HG03139 (cell line): Measurements from ENCODE around the gene ETFDH.
"Not testable (repeated sequence)": the region's sequence is repeated elsewhere in the genome, so short reads cannot be mapped to it uniquely, and the experiment has no call there.

Experiments used
- ATAC-seq: cut with Tn5 transposase; IDR thresholded peaks from one replicate; pipeline ENCODE4 v1.9.1; 2021; ENCODE audit not compliant: unreplicated experiment

The ETFDH gene

GRCh38 chr4:158671915-158672806, at the start of gene ETFDH:
TSS of gene ETFDH (plus strand) at chr4:158672296. CDS start at chr4:158672457, 161 bp downstream.
- peak; percentile 86 for ATAC-seq

GRCh38 chr4:158624889-158625478, 47.1 kb upstream of the ETFDH start:
- ATAC-seq, result peak; percentile 88

GRCh38 chr4:158625544-158625943, 46.6 kb upstream of the ETFDH start:
- ATAC-seq, result no peak

GRCh38 chr4:158630893-158631292, 41.2 kb upstream of the ETFDH start:
- no peak for ATAC-seq

GRCh38 chr4:158636619-158637018, 35.5 kb upstream of the ETFDH start:
- ATAC-seq, result no peak

- ATAC-seq, result no peak
These were observed 27.7 kb upstream of the ETFDH start for GRCh38 chr4:158644356-158644755.

- no peak for ATAC-seq
These were observed 27.3 kb upstream of the ETFDH start for GRCh38 chr4:158644760-158645159.

GRCh38 chr4:158649111-158649680, 22.9 kb upstream of the ETFDH start:
- no peak for ATAC-seq

- ATAC-seq, result no peak
These were observed 19.2 kb upstream of the ETFDH start for GRCh38 chr4:158652920-158653319.

GRCh38 chr4:158656439-158656838, 15.7 kb upstream of the ETFDH start:
- no peak for ATAC-seq

GRCh38 chr4:158657291-158657690, 14.8 kb upstream of the ETFDH start:
- ATAC-seq, result no peak

GRCh38 chr4:158663255-158663654, 8.8 kb upstream of the ETFDH start:
- not testable (repeated sequence) for ATAC-seq

GRCh38 chr4:158663707-158664625, 8.1 kb upstream of the ETFDH start:
- ATAC-seq, result not testable (repeated sequence)

- ATAC-seq, result no peak
These were observed 7.3 kb upstream of the ETFDH start for GRCh38 chr4:158664806-158665205.

- ATAC-seq, result no peak
These were observed 5.2 kb upstream of the ETFDH start for GRCh38 chr4:158666892-158667291.

GRCh38 chr4:158667651-158668198, 4.4 kb upstream of the ETFDH start:
- ATAC-seq, result no peak

GRCh38 chr4:158669310-158669709, 2.8 kb upstream of the ETFDH start:
- ATAC-seq, result no peak

GRCh38 chr4:158670975-158671664, 976 bp upstream of the ETFDH start:
- ATAC-seq, result peak; percentile 20

GRCh38 chr4:158671665-158671914, 506 bp upstream of the ETFDH start, which contains the start of gene C4orf46:
TSS of gene C4orf46 (minus strand) at chr4:158671887. CDS start at chr4:158671801, 86 bp downstream.
- no peak for ATAC-seq

GRCh38 chr4:158673633-158674032, 1.5 kb downstream of the ETFDH start:
- ATAC-seq, result no peak
